Neural progenitor cell (in vitro differentiated cells): Measurements from ENCODE around the gene FMNL2. TPM values are rescaled to one million over a fixed set of nuclear protein-coding genes. Genes with fewer than 3 reads are reported as not detected.

Experiments
- DNase-seq: peaks from one replicate; pipeline ENCODE4 v3.0.0-alpha.2; 2016; ENCODE audit warnings: low spot score
- H2AFZ ChIP-seq: fragments of 200-600 bp; sonication (generic); replicated peaks from 2 replicates; pipeline ENCODE4 v1.6.1; 2016; ENCODE audit warnings: antibody characterized with exemption
- H3F3A ChIP-seq: fragments of 200-600 bp; sonication (generic); 2 replicates; pipeline ENCODE4 v1.6.1; 2016; ENCODE audit warnings: antibody characterized with exemption, low read depth
- H3K27ac ChIP-seq: fragments of 200-600 bp; sonication (generic); 2 replicates; pipeline ENCODE4 v1.5.1; 2016; ENCODE audit warnings: mild to moderate bottlenecking
- H3K27me3 ChIP-seq: fragments of 200-600 bp; sonication (generic); 2 replicates; pipeline ENCODE4 v1.6.1; 2016; ENCODE audit warnings: mild to moderate bottlenecking, moderate library complexity
- H3K36me3 ChIP-seq: fragments of 200-600 bp; sonication (generic); 2 replicates; pipeline ENCODE4 v1.5.1; 2016
- H3K4me1 ChIP-seq: fragments of 200-600 bp; sonication (generic); 2 replicates; pipeline ENCODE4 v1.6.1; 2016; ENCODE audit warnings: mixed run types
- H3K4me2 ChIP-seq: fragments of 200-600 bp; sonication (generic); 2 replicates; pipeline ENCODE4 v1.6.1; 2016
- H3K4me3 ChIP-seq: fragments of 200-600 bp; sonication (generic); 2 replicates; pipeline ENCODE4 v1.5.1; 2016
- H3K79me2 ChIP-seq: fragments of 200-600 bp; sonication (generic); 2 replicates; pipeline ENCODE4 v1.6.1; 2016; ENCODE audit warnings: low read depth
- H3K9ac ChIP-seq: fragments of 200-600 bp; sonication (generic); 2 replicates; pipeline ENCODE4 v1.6.1; 2016
- H3K9me3 ChIP-seq: fragments of 200-600 bp; sonication (generic); 2 replicates; pipeline ENCODE4 v1.5.1; 2016; ENCODE audit warnings: low read depth
- H4K20me1 ChIP-seq: fragments of 200-600 bp; sonication (generic); 2 replicates; pipeline ENCODE4 v1.6.1; 2016; ENCODE audit warnings: low read depth
- H3K27ac Mint-ChIP-seq: 3 replicates; pipeline ENCODE4 v1.8.0; 2021; ENCODE audit warnings: mixed read lengths
- H3K27me3 Mint-ChIP-seq: 2 replicates; pipeline ENCODE4 v1.8.0; 2022; ENCODE audit warnings: low read depth, mild to moderate bottlenecking, inconsistent platforms, moderate library complexity, mixed read lengths; ENCODE audit not compliant: insufficient read depth
- H3K36me3 Mint-ChIP-seq: 3 replicates; pipeline ENCODE4 v1.8.0; 2021; ENCODE audit warnings: mixed read lengths
- H3K4me1 Mint-ChIP-seq: 3 replicates; pipeline ENCODE4 v1.8.0; 2021; ENCODE audit warnings: mixed read lengths
- H3K4me3 Mint-ChIP-seq: 3 replicates; pipeline ENCODE4 v1.8.0; 2021; ENCODE audit warnings: mild to moderate bottlenecking, moderate library complexity, mixed read lengths
- H3K9me3 Mint-ChIP-seq: 3 replicates; pipeline ENCODE4 v1.8.0; 2020; ENCODE audit warnings: mixed read lengths
- CTCF ChIP-seq: fragments of 200-600 bp; sonication (generic); IDR thresholded peaks from 2 replicates; pipeline ENCODE4 v1.5.1; 2017; ENCODE audit warnings: antibody characterized with exemption, mild to moderate bottlenecking
- EZH2 ChIP-seq: fragments of 200-600 bp; sonication (generic); IDR thresholded peaks from 2 replicates; pipeline ENCODE4 v1.6.1; 2017; ENCODE audit warnings: antibody characterized with exemption, mild to moderate bottlenecking, moderate library complexity
- EZH2phosphoT487 ChIP-seq: fragments of 200-600 bp; sonication (generic); IDR thresholded peaks from 2 replicates; pipeline ENCODE4 v1.6.1; 2017; ENCODE audit warnings: antibody characterized with exemption
- total RNA-seq: library from RNA; depleted of rRNA; stranded (reverse); fragments of >200 nt; gene quantifications from 2 replicates; pipeline ENCODE4 v1.2.3, GENCODE V29; 2015; ENCODE audit warnings: low replicate concordance

Gene FMNL2
- total RNA-seq, 1 donor from 2014 or later: 99.7 TPM

GRCh38 chr2:152372438-152372984, 37.5 kb downstream of the FMNL2 start:
- TF ChIP-seq EZH2phosphoT487: no peak
- Mint-ChIP-seq H3K9me3 (peaks cover 9% of the 10 kb centered on the region), H3K27me3 (no peaks in the 10 kb centered on the region), H3K27ac (no peak overlapping the region), H3K4me1 (peaks cover 18% of the 10 kb centered on the region), H3K4me3 (no peak overlapping the region), H3K36me3 (peaks cover 21% of the 10 kb centered on the region)
- DNase-seq: no peak
- no peak overlapping the region for H3K4me2 ChIP-seq
- no peak overlapping the region for H3K9ac ChIP-seq
- H3K36me3 ChIP-seq: no peaks in the 10 kb centered on the region
- peaks cover 100% of the 10 kb centered on the region for H3K79me2 ChIP-seq
- no peaks in the 10 kb centered on the region for H3F3A ChIP-seq
- H4K20me1 ChIP-seq: peaks cover 100% of the 10 kb centered on the region
- H2AFZ ChIP-seq: no peak overlapping the region
- no peaks in the 10 kb centered on the region for H3K27me3 ChIP-seq
- no peaks in the 10 kb centered on the region for H3K9me3 ChIP-seq
- no peak overlapping the region for H3K27ac ChIP-seq
- H3K4me3 ChIP-seq: no peak overlapping the region
- H3K4me1 ChIP-seq: peaks cover 21% of the 10 kb centered on the region

GRCh38 chr2:152375174-152375573, 40.2 kb downstream of the FMNL2 start:
- Histone ChIP-seq H2AFZ (no peak overlapping the region), H3K27ac (no peak overlapping the region), H3F3A (no peaks in the 10 kb centered on the region), H3K79me2 (peaks cover 100% of the 10 kb centered on the region), H3K4me2 (no peak overlapping the region), H3K27me3 (no peaks in the 10 kb centered on the region), H3K9ac (no peak overlapping the region), H3K36me3 (no peaks in the 10 kb centered on the region), H3K9me3 (no peaks in the 10 kb centered on the region), H3K4me3 (no peak overlapping the region), H3K4me1 (peaks cover 5% of the 10 kb centered on the region), H4K20me1 (peaks cover 100% of the 10 kb centered on the region)
- Mint-ChIP-seq H3K27me3 (no peaks in the 10 kb centered on the region), H3K9me3 (peaks cover 7% of the 10 kb centered on the region), H3K27ac (no peak overlapping the region), H3K36me3 (peaks cover 16% of the 10 kb centered on the region), H3K4me3 (no peak overlapping the region), H3K4me1 (peaks cover 14% of the 10 kb centered on the region)
- no peak for DNase-seq
- TF ChIP-seq EZH2 (no peak), CTCF (no peak), EZH2phosphoT487 (no peak)

GRCh38 chr2:152376385-152376784, 41.4 kb downstream of the FMNL2 start:
- H3K9me3 ChIP-seq: no peaks in the 10 kb centered on the region
- peaks cover 100% of the 10 kb centered on the region for H3K79me2 ChIP-seq
- H3K4me1 ChIP-seq: peaks cover 15% of the 10 kb centered on the region
- Mint-ChIP-seq H3K4me1 (peaks cover 20% of the 10 kb centered on the region), H3K27me3 (no peaks in the 10 kb centered on the region), H3K27ac (no peak overlapping the region), H3K36me3 (peaks cover 13% of the 10 kb centered on the region), H3K9me3 (peaks cover 4% of the 10 kb centered on the region), H3K4me3 (no peak overlapping the region)
- no peak for DNase-seq
- no peaks in the 10 kb centered on the region for H3F3A ChIP-seq
- no peaks in the 10 kb centered on the region for H3K27me3 ChIP-seq
- TF ChIP-seq EZH2phosphoT487 (no peak), CTCF (no peak), EZH2 (no peak)
- H4K20me1 ChIP-seq: peaks cover 100% of the 10 kb centered on the region
- no peak overlapping the region for H2AFZ ChIP-seq
- H3K4me3 ChIP-seq: no peak overlapping the region
- no peak overlapping the region for H3K9ac ChIP-seq
- H3K36me3 ChIP-seq: no peaks in the 10 kb centered on the region
- H3K4me2 ChIP-seq: no peak overlapping the region
- no peak overlapping the region for H3K27ac ChIP-seq

GRCh38 chr2:152376968-152377367, 42.0 kb downstream of the FMNL2 start:
- H3K4me1 Mint-ChIP-seq: peaks cover 18% of the 10 kb centered on the region
- H3K4me3 ChIP-seq: no peak overlapping the region
- no peak overlapping the region for H3K4me2 ChIP-seq
- no peak overlapping the region for H3K9ac ChIP-seq
- H3K36me3 Mint-ChIP-seq: peaks cover 11% of the 10 kb centered on the region
- peaks cover 100% of the 10 kb centered on the region for H3K79me2 ChIP-seq
- H3F3A ChIP-seq: no peaks in the 10 kb centered on the region
- H3K27me3 Mint-ChIP-seq: no peaks in the 10 kb centered on the region
- H3K27ac Mint-ChIP-seq: no peak overlapping the region
- no peaks in the 10 kb centered on the region for H3K27me3 ChIP-seq
- TF ChIP-seq EZH2phosphoT487 (no peak), CTCF (no peak), EZH2 (no peak)
- peaks cover 3% of the 10 kb centered on the region for H3K9me3 Mint-ChIP-seq
- DNase-seq: no peak
- H3K4me1 ChIP-seq: peaks cover 21% of the 10 kb centered on the region
- H3K9me3 ChIP-seq: no peaks in the 10 kb centered on the region
- no peak overlapping the region for H3K27ac ChIP-seq
- H3K36me3 ChIP-seq: no peaks in the 10 kb centered on the region
- H2AFZ ChIP-seq: no peak overlapping the region
- H4K20me1 ChIP-seq: peaks cover 100% of the 10 kb centered on the region
- no peak overlapping the region for H3K4me3 Mint-ChIP-seq
